Airway epithelial cell (primary cell): ENCODE results near the gene ZFP28. TPM values are rescaled to one million over a fixed set of nuclear protein-coding genes. Genes with fewer than 3 reads are reported as not detected.

Experiments used
- total RNA-seq: library from RNA; depleted of rRNA; stranded (reverse); fragments of >200 nt; gene quantifications from 2 replicates; pipeline ENCODE4 v1.2.3, GENCODE V29; 2015

The ZFP28 gene
- total RNA-seq: 4.5 and 5.0 TPM in 2 replicates

DNA sequence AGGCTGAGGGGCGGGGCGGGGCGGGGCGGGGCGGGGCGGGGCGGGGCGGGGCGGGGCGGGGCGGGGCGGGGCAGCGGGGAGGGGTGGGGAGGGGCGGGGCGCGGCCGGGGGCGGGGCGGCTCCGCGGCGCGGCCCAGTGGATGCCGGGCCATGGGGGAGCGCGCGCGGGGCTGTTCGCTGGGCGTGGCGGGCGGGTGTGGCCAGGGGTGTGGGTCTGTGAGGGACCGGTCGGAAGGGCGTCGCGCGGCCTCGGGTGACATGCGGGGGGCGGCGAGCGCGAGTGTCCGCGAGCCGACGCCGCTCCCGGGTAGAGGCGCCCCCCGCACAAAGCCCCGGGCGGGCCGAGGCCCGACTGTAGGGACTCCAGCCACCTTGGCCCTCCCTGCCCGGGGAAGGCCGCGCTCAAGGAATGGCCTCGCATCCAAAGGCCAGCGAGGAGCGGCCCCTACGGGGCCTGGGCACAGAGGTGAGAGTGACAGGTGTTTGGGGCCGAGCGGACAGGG, at the start of gene ZFP28:
Gene ZFP28 (plus strand): TSS at position 188 of the 503 bp plus-strand sequence. CDS start 71 bp downstream, at position 259.

DNA sequence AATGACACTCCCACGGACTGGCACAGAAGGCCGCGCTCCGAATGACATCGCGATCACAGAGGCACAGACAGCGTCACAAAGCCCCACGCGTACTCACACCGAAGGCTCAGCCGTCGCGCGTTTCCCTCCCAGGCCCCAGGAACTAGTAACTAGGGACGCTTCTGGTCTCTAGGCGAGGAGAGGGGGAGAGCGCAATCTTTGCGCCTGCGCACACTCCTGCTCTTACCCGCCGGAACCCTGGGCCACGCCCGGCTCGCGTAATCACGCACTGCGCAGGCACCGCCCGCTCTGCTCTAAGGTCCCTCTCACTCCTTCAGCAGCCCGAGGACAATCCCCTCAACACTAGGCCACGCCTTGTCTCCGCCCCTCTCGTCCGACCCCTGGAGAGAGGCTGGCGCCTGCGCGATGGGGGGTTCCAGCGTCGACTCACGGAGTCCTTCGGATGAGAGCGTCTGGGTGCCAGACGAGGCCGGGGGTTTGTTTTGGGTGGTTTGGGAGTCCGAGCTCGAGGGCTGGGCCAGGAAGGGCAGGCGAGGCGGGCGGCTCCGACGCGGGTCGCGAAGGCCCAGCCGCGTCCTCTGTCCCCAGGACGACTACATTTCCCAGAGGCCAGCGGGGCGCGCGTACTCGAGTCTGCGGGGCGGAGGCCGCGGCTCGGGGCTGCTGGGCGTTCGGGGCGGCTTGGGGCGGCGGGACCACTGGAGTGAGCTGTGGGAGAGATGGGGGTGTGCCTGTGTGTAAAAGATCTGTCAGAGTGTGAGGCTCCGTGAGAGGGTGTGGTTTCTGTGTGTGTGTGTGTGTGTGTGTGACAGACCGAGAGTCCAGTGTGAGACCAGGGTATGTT, 31.1 kb upstream of the ZFP28 start, which contains the start of gene ZNF471:
Gene ZNF471 (plus strand): TSS at position 410 of the 844 bp plus-strand sequence. CDS start 3,717 bp downstream, outside the sequence.

DNA sequence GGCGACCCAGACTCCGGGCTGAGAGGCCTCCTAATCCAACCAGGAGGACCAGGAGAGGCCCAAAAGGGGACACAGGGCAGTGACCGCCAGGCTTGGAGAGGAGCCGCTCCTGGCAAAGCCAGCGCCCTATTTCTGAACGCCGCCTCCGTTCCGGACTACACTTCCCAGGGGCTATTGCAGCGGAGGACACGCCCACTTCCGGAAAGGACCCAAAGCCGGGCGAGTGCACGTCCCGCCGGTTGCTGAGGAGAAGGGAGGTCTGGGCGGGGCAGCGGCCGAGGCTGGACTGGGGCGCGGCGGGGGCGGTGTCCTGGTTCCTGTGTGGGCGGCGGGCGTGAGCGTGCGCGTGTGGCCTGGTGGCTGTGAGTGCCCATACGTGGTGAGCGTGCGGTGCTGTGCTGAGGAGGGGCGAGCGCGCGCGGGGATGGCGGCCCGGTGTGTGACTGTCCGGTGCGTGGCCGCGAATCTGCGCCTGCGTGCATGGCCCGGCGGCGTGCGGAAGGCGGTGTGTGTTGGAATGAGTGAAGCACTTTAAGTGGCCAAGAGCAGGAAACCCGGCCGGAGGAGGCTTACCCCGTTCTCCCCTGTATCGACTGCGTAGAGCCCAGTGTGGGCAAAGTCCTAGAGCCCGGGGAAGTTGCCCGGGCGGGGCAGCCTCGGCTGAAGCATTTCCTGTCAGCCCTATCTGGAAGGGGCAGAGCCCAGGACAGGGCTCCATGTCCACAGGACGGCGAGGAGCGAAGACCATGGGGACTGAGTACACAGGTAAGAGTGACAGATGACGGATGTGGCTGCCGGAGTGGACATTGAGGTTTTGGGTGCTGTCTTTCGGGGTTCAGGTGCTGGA, 28.7 kb downstream of the ZFP28 start, which contains the start of gene ZNF470:
Gene ZNF470 (plus strand): TSS at position 195 of the 847 bp plus-strand sequence. CDS start 2,844 bp downstream, outside the sequence.

DNA sequence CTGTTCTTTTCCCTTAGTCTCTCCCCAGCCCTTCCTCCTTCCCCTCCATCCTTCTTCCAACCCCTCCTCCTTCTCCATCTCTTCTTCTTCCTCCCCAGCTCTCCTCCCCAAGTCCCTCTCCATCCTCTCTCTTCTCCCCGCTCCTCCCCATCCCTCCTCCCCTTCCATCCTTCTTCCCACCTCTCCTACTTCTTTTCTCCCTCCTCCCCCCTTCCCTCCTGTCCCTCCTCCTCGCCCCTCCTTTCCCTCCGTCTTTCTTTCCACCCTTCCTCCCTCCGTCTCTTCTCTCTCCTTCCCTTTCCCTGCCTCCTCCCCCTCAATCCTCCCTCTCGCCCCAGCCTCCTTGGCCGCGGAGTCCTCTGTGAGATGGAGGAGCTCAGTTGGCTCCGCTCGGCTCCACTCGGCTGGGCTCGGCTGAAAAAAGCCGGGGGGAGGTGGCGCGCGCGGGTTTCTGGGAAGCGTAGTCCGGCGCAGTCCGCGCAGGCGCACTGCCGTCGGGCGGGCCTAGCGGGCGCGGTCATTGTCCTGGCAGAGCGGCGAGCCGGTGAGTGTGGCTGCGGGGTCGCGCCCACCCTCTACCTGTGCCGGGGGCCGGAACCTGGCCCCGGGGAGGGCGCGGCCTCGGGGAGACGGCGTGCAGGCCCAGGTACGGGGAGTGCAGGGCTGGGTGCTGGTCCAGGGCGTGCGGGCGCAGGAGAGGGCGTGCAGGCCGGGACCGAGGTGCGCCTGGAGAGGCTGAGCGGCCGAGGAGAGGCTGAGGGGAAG, 56.2 kb downstream of the ZFP28 start, which contains the start of gene ZNF71:
Gene ZNF71 (plus strand): TSS at position 520 of the 765 bp plus-strand sequence. CDS start 6,257 bp downstream, outside the sequence.

Other genes with a start within 250 kb of the ZFP28 start
- 2.6 and 7.9 TPM in 2 replicates for gene ZSCAN5A, start 224.1 kb upstream of the ZFP28 start, total RNA-seq
- gene ZNF582, start 145.4 kb upstream of the ZFP28 start, total RNA-seq: 4.1 and 4.4 TPM in 2 replicates
- 2.5 and 2.7 TPM in 2 replicates for gene ZNF583, start 134.6 kb upstream of the ZFP28 start, total RNA-seq
- 1.4 and 2.2 TPM in 2 replicates for gene ZNF667, start 61.6 kb upstream of the ZFP28 start, total RNA-seq
- gene ZNF471, start 31.1 kb upstream of the ZFP28 start, total RNA-seq: 0.46 and 0.99 TPM in 2 replicates
- gene ZNF470, start 28.5 kb downstream of the ZFP28 start, total RNA-seq: 1.2 and 1.3 TPM in 2 replicates
- 6.6 and 7.3 TPM in 2 replicates for gene ZNF71, start 56.4 kb downstream of the ZFP28 start, total RNA-seq
- not detected in 2 replicates for gene SMIM17, start 104.2 kb downstream of the ZFP28 start, total RNA-seq
- 0.14 and 0.21 TPM in 2 replicates for gene ZNF835, start 132.8 kb downstream of the ZFP28 start, total RNA-seq